GM23338 (cell line): Measurements from ENCODE around the gene SLC34A3. TPM values are rescaled to one million over a fixed set of nuclear protein-coding genes. Genes with fewer than 3 reads are reported as not detected.

Experiments used
- ATAC-seq: fragments of 200-7000 bp; cut with Tn5 transposase; 3 replicates; pipeline ENCODE4 v1.9.1; 2020
- DNase-seq: peaks from one replicate; pipeline ENCODE4 v3.0.0-alpha.2; 2015; ENCODE audit warnings: low spot score
- H2AFZ ChIP-seq: fragments of 200-600 bp; sonication (generic); 2 replicates; pipeline ENCODE4 v1.8.0; 2016; ENCODE audit warnings: antibody characterized with exemption, mild to moderate bottlenecking, moderate library complexity
- H3F3A ChIP-seq: fragments of 200-600 bp; sonication (generic); replicated peaks from 2 replicates; pipeline ENCODE4 v1.8.0; 2017; ENCODE audit warnings: antibody characterized with exemption, mixed run types, low read depth
- H3K27ac ChIP-seq: fragments of 200-600 bp; sonication (generic); 2 replicates; pipeline ENCODE4 v1.6.1; 2016; ENCODE audit warnings: low read depth
- H3K27me3 ChIP-seq: fragments of 200-600 bp; sonication (generic); 2 replicates; pipeline ENCODE4 v1.8.0; 2016; ENCODE audit warnings: mild to moderate bottlenecking, mixed run types, moderate library complexity; ENCODE audit not compliant: insufficient read depth
- H3K36me3 ChIP-seq: fragments of 200-600 bp; sonication (generic); 2 replicates; pipeline ENCODE4 v1.8.0; 2016; ENCODE audit warnings: mild to moderate bottlenecking; ENCODE audit not compliant: insufficient read depth
- H3K4me1 ChIP-seq: fragments of 200-600 bp; sonication (generic); 2 replicates; pipeline ENCODE4 v1.8.0; 2016; ENCODE audit warnings: mild to moderate bottlenecking, moderate library complexity; ENCODE audit not compliant: insufficient read depth
- H3K4me2 ChIP-seq: fragments of 200-600 bp; sonication (generic); 2 replicates; pipeline ENCODE4 v1.7.1; 2017; ENCODE audit warnings: mixed run types
- H3K4me3 ChIP-seq: fragments of 200-600 bp; sonication (generic); 2 replicates; pipeline ENCODE4 v1.6.1; 2016; ENCODE audit warnings: mixed run types
- H3K79me2 ChIP-seq: fragments of 200-600 bp; sonication (generic); replicated peaks from 2 replicates; pipeline ENCODE4 v1.8.0; 2017; ENCODE audit warnings: mild to moderate bottlenecking; ENCODE audit not compliant: insufficient read depth
- H3K9me2 ChIP-seq: fragments of 200-600 bp; sonication (generic); 2 replicates; pipeline ENCODE4 v1.8.0; 2017; ENCODE audit not compliant: insufficient read depth
- H4K20me1 ChIP-seq: fragments of 200-600 bp; sonication (generic); replicated peaks from 2 replicates; pipeline ENCODE4 v1.8.0; 2017; ENCODE audit warnings: mild to moderate bottlenecking; ENCODE audit not compliant: insufficient read depth
- H3K27ac Mint-ChIP-seq: 2 replicates; pipeline ENCODE4 v1.8.0; 2020; ENCODE audit warnings: inconsistent platforms, mild to moderate bottlenecking, moderate library complexity, mixed read lengths
- H3K27me3 Mint-ChIP-seq: 3 replicates; pipeline ENCODE4 v1.8.0; 2022; ENCODE audit warnings: low read depth, mild to moderate bottlenecking, moderate library complexity, mixed read lengths, inconsistent platforms; ENCODE audit not compliant: insufficient read depth, poor library complexity
- H3K36me3 Mint-ChIP-seq: 3 replicates; pipeline ENCODE4 v1.8.0; 2021; ENCODE audit warnings: low read depth, mild to moderate bottlenecking, inconsistent platforms, moderate library complexity, mixed read lengths
- H3K4me1 Mint-ChIP-seq: 3 replicates; pipeline ENCODE4 v1.8.0; 2020; ENCODE audit warnings: mild to moderate bottlenecking, inconsistent platforms, mixed read lengths
- H3K4me3 Mint-ChIP-seq: 3 replicates; pipeline ENCODE4 v1.8.0; 2021; ENCODE audit warnings: moderate library complexity, mild to moderate bottlenecking, inconsistent platforms, mixed read lengths
- H3K9me3 Mint-ChIP-seq: 3 replicates; pipeline ENCODE4 v1.8.0; 2020; ENCODE audit warnings: moderate library complexity, mild to moderate bottlenecking, inconsistent platforms, mixed read lengths
- CREB1 ChIP-seq: fragments of 250-450 bp; sonication (Bioruptor Pico); IDR thresholded peaks from 2 replicates; pipeline ENCODE4 v1.5.0; 2020; ENCODE audit warnings: low read depth, mild to moderate bottlenecking, moderate library complexity
- CTCF ChIP-seq, 2 experiments: fragments of 200-600 bp in 1 of 2; sonication (generic) in 1 of 2; conservative IDR thresholded peaks; 2 replicates each; pipeline versions ENCODE4 v1.5.1 to v1.6.1; 2016 to 2017; ENCODE audit warnings: antibody characterized with exemption in 2 of 2, low read depth in 2 of 2, mild to moderate bottlenecking in 2 of 2, moderate library complexity in 1 of 2
- ETS1 ChIP-seq: IDR thresholded peaks from 2 replicates; pipeline ENCODE4 v1.6.1; 2016; ENCODE audit warnings: antibody characterized with exemption
- EZH2phosphoT487 ChIP-seq: fragments of 200-600 bp; sonication (generic); IDR thresholded peaks from one replicate; pipeline ENCODE4 v1.8.1; 2018; ENCODE audit warnings: antibody characterized with exemption; ENCODE audit not compliant: unreplicated experiment
- JUNB ChIP-seq: IDR thresholded peaks from one replicate; pipeline ENCODE4 v1.6.1; 2016; ENCODE audit warnings: antibody characterized with exemption; ENCODE audit not compliant: unreplicated experiment
- NANOG ChIP-seq: IDR thresholded peaks from 2 replicates; pipeline ENCODE4 v1.6.1; 2016; ENCODE audit warnings: antibody characterized with exemption, borderline replicate concordance
- POLR2AphosphoS5 ChIP-seq: IDR thresholded peaks from 2 replicates; pipeline ENCODE4 v1.6.1; 2016; ENCODE audit warnings: antibody characterized with exemption, low read depth
- REST ChIP-seq: IDR thresholded peaks from one replicate; pipeline ENCODE4 v1.6.1; 2018; ENCODE audit warnings: antibody characterized with exemption; ENCODE audit not compliant: unreplicated experiment
- STAT1 ChIP-seq: IDR thresholded peaks from one replicate; pipeline ENCODE4 v1.6.1; 2016; ENCODE audit warnings: antibody characterized with exemption; ENCODE audit not compliant: unreplicated experiment
- ZNF114 ChIP-seq: fragments of 250-450 bp; sonication (Bioruptor Pico); IDR thresholded peaks from 2 replicates; pipeline ENCODE4 v1.5.0; 2020; ENCODE audit warnings: mild to moderate bottlenecking, moderate library complexity
- ZNF331 ChIP-seq: fragments of 250-450 bp; sonication (Bioruptor Pico); IDR thresholded peaks from 2 replicates; pipeline ENCODE4 v1.5.0; 2020; ENCODE audit warnings: low read depth, mild to moderate bottlenecking, moderate library complexity
- polyA plus RNA-seq: library from polyadenylated mRNA; unstranded; fragments of >200 nt; fragmentation: Nextera tagmentation; extraction: Ambion mirVana; gene quantifications from 2 replicates; pipeline ENCODE4 v1.2.1, GENCODE V29; 2016
- total RNA-seq: library from RNA; depleted of rRNA; stranded (reverse); fragments of >200 nt; shearing (Covaris generic); gene quantifications from 2 replicates; pipeline ENCODE4 v1.2.3, GENCODE V29; 2014

Gene SLC34A3
- total and polyA plus RNA-seq, 2 experiments from 2014 or later: not detected

DNA sequence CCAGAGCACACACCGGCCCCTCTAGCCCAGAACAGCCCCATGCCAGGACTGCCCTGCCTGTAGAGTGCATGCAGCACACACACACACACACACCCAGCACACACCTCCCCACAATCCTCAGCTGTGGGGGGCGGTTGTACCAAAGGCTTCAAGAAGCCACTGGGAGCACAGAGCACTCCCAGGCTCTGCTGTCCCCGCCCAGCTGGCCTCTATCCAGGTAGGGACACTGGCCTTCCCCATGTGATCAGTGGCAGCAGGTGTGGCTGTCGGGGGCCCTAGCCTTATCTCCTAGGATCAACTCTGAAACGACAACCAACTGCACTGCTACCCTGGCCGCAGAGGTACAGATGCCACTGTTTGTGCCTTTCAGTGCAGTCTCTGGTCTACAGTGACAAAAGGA is 44.3 kb upstream of the SLC34A3 start (continued):
- TF ChIP-seq POLR2AphosphoS5 (no peak), ETS1 (no peak), REST (no peak), NANOG (no peak), ZNF114 (no peak), STAT1 (no peak), CTCF (conservative IDR thresholded peaks at IDR 0.05; ENCODE audit: low read depth in 2 of 2) (no peak)

DNA sequence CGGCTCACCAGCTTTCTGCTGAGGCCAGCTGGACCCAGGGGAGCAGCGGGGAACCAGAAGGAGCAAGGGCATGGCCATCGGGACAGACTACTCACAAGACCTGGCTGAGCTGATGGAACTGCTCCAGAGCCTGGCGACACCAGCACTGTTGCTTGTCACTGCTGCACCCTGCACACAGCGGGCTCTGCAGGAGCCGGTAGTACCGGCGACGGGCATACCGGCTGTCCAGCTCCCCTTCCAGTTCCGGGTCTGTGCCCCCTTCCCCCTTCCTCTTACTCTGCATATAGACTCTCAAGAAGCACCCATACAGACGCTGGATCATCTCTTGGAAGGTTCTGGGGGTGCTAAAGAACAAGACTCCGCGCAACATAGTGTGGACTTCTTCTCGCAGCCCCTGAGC is 43.3 kb upstream of the SLC34A3 start:
- peaks cover 13% of the 10 kb centered on the region for H3K4me1 ChIP-seq
- H3K4me3 Mint-ChIP-seq: peak overlapping the region; percentile 91
- H3K9me2 ChIP-seq: no peaks in the 10 kb centered on the region
- peaks cover 13% of the 10 kb centered on the region for H3K27me3 Mint-ChIP-seq
- H2AFZ ChIP-seq: no peak overlapping the region
- peaks cover 9% of the 10 kb centered on the region for H3K4me1 Mint-ChIP-seq
- no peak overlapping the region for H3K27ac ChIP-seq
- no peaks in the 10 kb centered on the region for H3K9me3 Mint-ChIP-seq
- H3K36me3 ChIP-seq: no peaks in the 10 kb centered on the region
- peak overlapping the region; percentile 94 for H3K4me3 ChIP-seq
- no peaks in the 10 kb centered on the region for H3K27me3 ChIP-seq
- H3K27ac Mint-ChIP-seq: 0 out of 2 replicates have a peak overlapping the region, but pooled peaks have one; percentile 84
- peak overlapping the region; percentile 93 for H3K4me2 ChIP-seq
- peaks cover 21% of the 10 kb centered on the region for H3K36me3 Mint-ChIP-seq
- no peak for DNase-seq
- H3K79me2 ChIP-seq: peaks cover 25% of the 10 kb centered on the region
- ATAC-seq: no peak
- H4K20me1 ChIP-seq: 0 out of 2 replicates have a peak, but pooled peaks cover 5% of the 10 kb centered on the region
- 0 out of 2 replicates have a peak, but pooled peaks cover 4% of the 10 kb centered on the region for H3F3A ChIP-seq
- no peak for TF ChIP-seq CREB1
- no peak for TF ChIP-seq ZNF331
- TF ChIP-seq POLR2AphosphoS5: no peak
- TF ChIP-seq EZH2phosphoT487: no peak
- no peak for TF ChIP-seq ZNF114
- TF ChIP-seq JUNB: no peak
- TF ChIP-seq REST: no peak
- no peak for TF ChIP-seq NANOG
- TF ChIP-seq STAT1: no peak
